Brain microvascular endothelial cell (primary cell): ENCODE results near the gene CALML3.
"Not testable (repeated sequence)": the region's sequence is repeated elsewhere in the genome, so short reads cannot be mapped to it uniquely, and the experiment has no call there.

Source experiments
- DNase-seq: peaks from one replicate; pipeline ENCODE4 v3.0.0-alpha.2; 2020
- H3K27ac ChIP-seq: fragments of 250-450 bp; sonication (Bioruptor Pico); 2 replicates; pipeline ENCODE4 v1.5.1; 2020; ENCODE audit warnings: mild to moderate bottlenecking, moderate library complexity
- H3K27me3 ChIP-seq: fragments of 250-450 bp; sonication (Bioruptor Pico); replicated peaks from 2 replicates; pipeline ENCODE4 v1.5.1; 2020; ENCODE audit warnings: mild to moderate bottlenecking
- H3K36me3 ChIP-seq: fragments of 250-450 bp; sonication (Bioruptor Pico); replicated peaks from 2 replicates; pipeline ENCODE4 v1.5.1; 2020; ENCODE audit warnings: mild to moderate bottlenecking
- H3K4me3 ChIP-seq: 2 replicates; pipeline ENCODE4 v1.5.1; 2011; ENCODE audit warnings: low read depth, mild to moderate bottlenecking, control low read depth, low read length, moderate library complexity
- CTCF ChIP-seq: IDR thresholded peaks from 2 replicates; pipeline ENCODE4 v1.5.1; 2011; ENCODE audit warnings: low read depth, mild to moderate bottlenecking, moderate library complexity, low read length, control low read depth, inconsistent platforms; ENCODE audit errors: missing control alignments
- in situ Hi-C: cut with HindIII; loops from 2 replicates; pipeline ENCODE4 v1.10.0; 2017; ENCODE audit warnings: low sequenced_read_pairs, low pct_ligation_motif_present

The CALML3 gene

GRCh38 chr10:5524641-5525560 lies at the start of gene CALML3:
Gene CALML3, plus strand, starts transcription at chr10:5524961. Its CDS starts 125 bp downstream, at chr10:5525086.
- in situ Hi-C loops = no loop called here
- TF ChIP-seq CTCF = no peak
- H3K36me3 ChIP-seq = no peaks in the 10 kb centered on the region
- no peak within 1 kb of the TSS for H3K4me3 ChIP-seq
- no peak within 1 kb of the TSS for H3K27ac ChIP-seq
- DNase-seq = no peak
- H3K27me3 ChIP-seq = no peaks in the 10 kb centered on the region

GRCh38 chr10:5475088-5475487 lies 49.7 kb upstream of the CALML3 start:
- H3K36me3 ChIP-seq, H3K4me3 ChIP-seq, in situ Hi-C loops, DNase-seq, H3K27ac ChIP-seq, H3K27me3 ChIP-seq: not testable (repeated sequence)

GRCh38 chr10:5475974-5476807 lies 48.6 kb upstream of the CALML3 start:
- H3K27me3 ChIP-seq, H3K36me3 ChIP-seq, DNase-seq, in situ Hi-C loops, H3K4me3 ChIP-seq, H3K27ac ChIP-seq: not testable (repeated sequence)

GRCh38 chr10:5476918-5477525 lies 47.7 kb upstream of the CALML3 start:
- H3K27ac ChIP-seq = no peak overlapping the region
- in situ Hi-C loops = no loop called here
- H3K4me3 ChIP-seq = no peak overlapping the region

GRCh38 chr10:5477948-5478693 lies 46.6 kb upstream of the CALML3 start:
- no peaks in the 10 kb centered on the region for H3K36me3 ChIP-seq

More at GRCh38 chr10:5476918-5477525, 47.7 kb upstream of the CALML3 start:
- no peak for DNase-seq
- no peaks in the 10 kb centered on the region for H3K36me3 ChIP-seq
- TF ChIP-seq CTCF = no peak
- H3K27me3 ChIP-seq = no peaks in the 10 kb centered on the region

More at GRCh38 chr10:5477948-5478693, 46.6 kb upstream of the CALML3 start:
- no peak for DNase-seq
- no peaks in the 10 kb centered on the region for H3K27me3 ChIP-seq
- H3K4me3 ChIP-seq = no peak overlapping the region
- no peak for TF ChIP-seq CTCF
- in situ Hi-C loops = no loop called here
- H3K27ac ChIP-seq = no peak overlapping the region
